Smooth muscle cell (in vitro differentiated cells): ENCODE measurements around the gene GDNF. TPM values are rescaled to one million over a fixed set of nuclear protein-coding genes. Genes with fewer than 3 reads are reported as not detected.

Experiments
- DNase-seq: peaks from one replicate; lab custom pipeline; 2025; ENCODE audit not compliant: unreplicated experiment; lab: John Stamatoyannopoulos, UW
- H2AFZ ChIP-seq: fragments of 200-600 bp; sonication (generic); 2 replicates; pipeline ENCODE4 v1.6.0; 2016; ENCODE audit warnings: antibody characterized with exemption, low read depth, mild to moderate bottlenecking
- H3F3A ChIP-seq: fragments of 200-600 bp; sonication (generic); 2 replicates; pipeline ENCODE4 v1.6.0; 2017; ENCODE audit warnings: antibody characterized with exemption, low read depth
- H3K27ac ChIP-seq: fragments of 200-600 bp; sonication (generic); 2 replicates; pipeline ENCODE4 v1.5.1; 2016; ENCODE audit warnings: low read depth, mild to moderate bottlenecking
- H3K27me3 ChIP-seq: fragments of 200-600 bp; sonication (generic); 2 replicates; pipeline ENCODE4 v1.6.1; 2016; ENCODE audit warnings: low read depth, mild to moderate bottlenecking
- H3K36me3 ChIP-seq: fragments of 200-600 bp; sonication (generic); 2 replicates; pipeline ENCODE4 v1.5.1; 2016; ENCODE audit warnings: low read depth
- H3K4me1 ChIP-seq: fragments of 200-600 bp; sonication (generic); 2 replicates; pipeline ENCODE4 v1.5.1; 2016; ENCODE audit warnings: low read depth
- H3K4me2 ChIP-seq: fragments of 200-600 bp; sonication (generic); 2 replicates; pipeline ENCODE4 v1.6.0; 2016; ENCODE audit warnings: mild to moderate bottlenecking
- H3K4me3 ChIP-seq: fragments of 200-600 bp; sonication (generic); 2 replicates; pipeline ENCODE4 v1.5.1; 2016; ENCODE audit warnings: mild to moderate bottlenecking
- H3K79me2 ChIP-seq: fragments of 200-600 bp; sonication (generic); 2 replicates; pipeline ENCODE4 v1.6.0; 2016; ENCODE audit warnings: low read depth, mild to moderate bottlenecking
- H3K9ac ChIP-seq: fragments of 200-600 bp; sonication (generic); 2 replicates; pipeline ENCODE4 v1.6.0; 2016; ENCODE audit warnings: low read depth
- H3K9me3 ChIP-seq: fragments of 200-600 bp; sonication (generic); replicated peaks from 2 replicates; pipeline ENCODE4 v1.5.1; 2016; ENCODE audit warnings: low read depth
- H4K20me1 ChIP-seq: fragments of 200-600 bp; sonication (generic); 2 replicates; pipeline ENCODE4 v1.6.0; 2016; ENCODE audit warnings: low read depth
- WGBS: methylation state at CpG from one replicate; pipeline ENCODE4 v1.1.7; 2016; ENCODE audit warnings: low lambda C conversion rate; 5-methylcytosine and 5-hydroxymethylcytosine counted together
- polyA plus RNA-seq: library from polyadenylated mRNA; unstranded; fragments of >200 nt; fragmentation: Nextera tagmentation; extraction: Ambion mirVana; gene quantifications from 2 replicates; pipeline ENCODE4 v1.2.1, GENCODE V29; 2016
- total RNA-seq: library from RNA; depleted of rRNA; stranded (reverse); fragments of >200 nt; gene quantifications from 2 replicates; pipeline ENCODE4 v1.2.3, GENCODE V29; 2014
- TF ChIP-seq, protein P1 (sequence below): fragments of 200-600 bp; sonication (generic); IDR thresholded peaks from 2 replicates; pipeline ENCODE4 v1.5.1; 2017; ENCODE audit warnings: borderline replicate concordance, mild to moderate bottlenecking, antibody characterized with exemption; ENCODE audit not compliant: insufficient read depth, poor library complexity, severe bottlenecking

The GDNF gene
- total and polyA plus RNA-seq, 2 experiments from 2014 or later: 12.9 to 18.8 TPM

DNA sequence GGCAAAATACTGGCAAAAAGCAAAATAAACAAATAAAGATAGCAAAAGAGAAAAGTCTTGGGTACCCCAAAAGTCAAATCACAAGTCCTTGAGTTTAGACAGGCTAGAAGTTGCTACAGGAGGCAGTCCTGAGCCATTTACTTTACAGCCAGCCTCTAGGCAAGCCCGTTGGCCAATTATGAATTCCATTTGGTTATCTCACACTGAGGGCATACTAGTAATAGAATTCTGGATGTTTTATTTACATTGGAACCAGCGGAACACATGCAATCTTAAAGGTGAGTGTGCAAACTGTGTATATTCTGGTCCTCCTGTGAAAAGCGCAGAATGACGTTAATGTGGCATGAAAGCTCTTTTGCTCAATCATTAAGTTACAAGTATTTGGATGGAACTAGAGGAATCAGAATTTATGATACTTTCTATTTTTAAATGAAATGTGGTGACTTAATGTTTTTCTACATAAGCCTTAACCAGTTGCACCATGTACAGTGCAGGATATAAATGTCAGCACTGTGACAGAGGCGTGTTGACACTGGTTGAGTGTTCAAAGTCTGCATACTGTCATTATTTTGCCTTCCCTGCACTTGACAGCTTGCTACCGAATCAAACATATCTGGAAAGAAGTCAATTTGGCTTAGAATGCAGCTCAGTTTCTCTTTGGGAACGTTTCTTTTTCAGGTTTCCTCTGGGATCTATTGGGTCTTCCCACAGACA is 7.9 kb downstream of the GDNF start:
- Histone ChIP-seq H3K4me2 (peak overlapping the region; percentile 18), H3K27me3 (no peaks in the 10 kb centered on the region), H3K27ac (no peak overlapping the region), H3K9me3 (no peaks in the 10 kb centered on the region), H3F3A (peaks cover 6% of the 10 kb centered on the region), H3K4me3 (no peak overlapping the region), H4K20me1 (peaks cover 99% of the 10 kb centered on the region), H3K9ac (no peak overlapping the region), H3K79me2 (peaks cover 64% of the 10 kb centered on the region), H3K36me3 (no peaks in the 10 kb centered on the region), H3K4me1 (peaks cover 8% of the 10 kb centered on the region), H2AFZ (no peak overlapping the region)
- WGBS: 61% methylated on average over 7 of the region's 7 CpGs
- DNase-seq: no peak
- TF ChIP-seq, protein P1, sequence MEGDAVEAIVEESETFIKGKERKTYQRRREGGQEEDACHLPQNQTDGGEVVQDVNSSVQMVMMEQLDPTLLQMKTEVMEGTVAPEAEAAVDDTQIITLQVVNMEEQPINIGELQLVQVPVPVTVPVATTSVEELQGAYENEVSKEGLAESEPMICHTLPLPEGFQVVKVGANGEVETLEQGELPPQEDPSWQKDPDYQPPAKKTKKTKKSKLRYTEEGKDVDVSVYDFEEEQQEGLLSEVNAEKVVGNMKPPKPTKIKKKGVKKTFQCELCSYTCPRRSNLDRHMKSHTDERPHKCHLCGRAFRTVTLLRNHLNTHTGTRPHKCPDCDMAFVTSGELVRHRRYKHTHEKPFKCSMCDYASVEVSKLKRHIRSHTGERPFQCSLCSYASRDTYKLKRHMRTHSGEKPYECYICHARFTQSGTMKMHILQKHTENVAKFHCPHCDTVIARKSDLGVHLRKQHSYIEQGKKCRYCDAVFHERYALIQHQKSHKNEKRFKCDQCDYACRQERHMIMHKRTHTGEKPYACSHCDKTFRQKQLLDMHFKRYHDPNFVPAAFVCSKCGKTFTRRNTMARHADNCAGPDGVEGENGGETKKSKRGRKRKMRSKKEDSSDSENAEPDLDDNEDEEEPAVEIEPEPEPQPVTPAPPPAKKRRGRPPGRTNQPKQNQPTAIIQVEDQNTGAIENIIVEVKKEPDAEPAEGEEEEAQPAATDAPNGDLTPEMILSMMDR: no peak

DNA sequence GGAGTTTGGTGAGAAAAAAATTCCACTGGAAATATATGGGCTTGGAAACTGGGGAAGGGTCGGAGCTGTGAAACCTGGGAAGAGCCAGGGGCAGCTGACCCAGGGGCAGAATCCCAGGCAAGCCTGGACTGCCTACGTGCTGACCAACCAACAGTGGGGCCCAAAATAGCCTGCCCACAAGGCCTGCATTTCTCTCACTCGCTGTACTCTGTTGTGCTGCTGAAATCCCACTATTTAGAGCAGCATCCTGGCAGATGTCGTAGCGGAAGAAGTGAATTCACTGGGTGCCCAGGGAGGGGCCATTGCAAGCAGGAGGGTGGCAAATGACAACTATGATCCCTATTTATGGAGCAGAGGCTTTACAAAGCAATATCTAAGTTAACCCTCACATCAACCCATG is 9.5 kb downstream of the GDNF start:
- H3K27me3 ChIP-seq: no peaks in the 10 kb centered on the region
- H3K4me3 ChIP-seq: no peak overlapping the region
- H3K4me1 ChIP-seq: peaks cover 13% of the 10 kb centered on the region
- no peak overlapping the region for H3K9ac ChIP-seq
- H3K79me2 ChIP-seq: peaks cover 49% of the 10 kb centered on the region
- no peak for DNase-seq
- H3K9me3 ChIP-seq: no peaks in the 10 kb centered on the region
- 66% methylated on average over 5 of the region's 5 CpGs for WGBS
- H4K20me1 ChIP-seq: peaks cover 99% of the 10 kb centered on the region
- no peaks in the 10 kb centered on the region for H3F3A ChIP-seq
- H3K27ac ChIP-seq: no peak overlapping the region
- no peak overlapping the region for H2AFZ ChIP-seq
- no peak overlapping the region for H3K4me2 ChIP-seq
- H3K36me3 ChIP-seq: no peaks in the 10 kb centered on the region
- TF ChIP-seq, protein P1: no peak

DNA sequence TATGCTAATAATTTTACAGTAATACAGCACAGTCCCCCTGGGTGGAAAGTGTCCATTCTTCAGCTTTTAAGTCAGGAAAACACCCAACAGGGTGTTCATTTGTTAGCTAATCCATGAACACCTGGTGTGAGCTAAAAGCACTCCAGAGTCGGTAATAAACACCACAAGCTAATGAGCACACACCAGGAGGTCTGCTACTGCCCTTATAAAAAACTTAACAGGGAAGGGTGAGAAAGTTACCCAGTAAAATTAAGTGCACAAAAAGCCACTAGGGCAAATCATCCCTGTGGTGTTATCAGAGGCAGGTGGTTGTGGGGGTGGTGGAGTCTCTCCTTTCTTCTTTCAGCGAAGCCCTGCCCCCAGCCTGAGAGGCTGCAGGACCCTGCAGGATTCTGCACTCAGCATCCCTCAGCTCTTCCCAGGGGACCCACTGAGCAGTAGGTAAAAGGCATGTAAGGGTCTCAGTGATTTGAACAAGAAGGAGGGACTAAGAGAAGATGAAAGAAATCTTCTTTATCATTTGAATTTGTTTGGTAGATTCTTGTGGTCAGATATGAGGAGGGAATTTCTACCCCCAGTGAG is 14.4 kb downstream of the GDNF start:
- H3K79me2 ChIP-seq: peaks cover 35% of the 10 kb centered on the region
- WGBS: 67% methylated on average over 2 of the region's 2 CpGs

More for the DNA sequence above, 14.4 kb downstream of the GDNF start:
- no peak overlapping the region for H3K4me2 ChIP-seq
- H3K27ac ChIP-seq: no peak overlapping the region
- no peak overlapping the region for H3K4me3 ChIP-seq
- no peaks in the 10 kb centered on the region for H3K9me3 ChIP-seq
- H3K4me1 ChIP-seq: peaks cover 5% of the 10 kb centered on the region
- no peaks in the 10 kb centered on the region for H3F3A ChIP-seq
- TF ChIP-seq, protein P1: no peak
- no peak overlapping the region for H3K9ac ChIP-seq
- peaks cover 86% of the 10 kb centered on the region for H4K20me1 ChIP-seq
- H3K36me3 ChIP-seq: peaks cover 3% of the 10 kb centered on the region
- no peaks in the 10 kb centered on the region for H3K27me3 ChIP-seq
- no peak for DNase-seq
- H2AFZ ChIP-seq: no peak overlapping the region
